Measurements from ENCODE around the gene NRG3. TPM values are rescaled to one million over a fixed set of nuclear protein-coding genes. Genes with fewer than 3 reads are reported as not detected.
A peak's percentile ranks its signal among the peaks of the same experiment; 100 is the strongest.

NRG3 gene
- total and polyA plus RNA-seq, 2 of the 8 experiments (the other 6 are each of a cell fraction or from before 2014, with no cell fraction given): 4.2 to 5.0 TPM

GRCh38 chr10:82742898-82743297 lies 867.9 kb downstream of the NRG3 start:
- Histone ChIP-seq H2BK5ac (ENCODE audit: low read depth, low read length) (0 out of 2 replicates have a peak overlapping the region, but pooled peaks have one; percentile 21), H3K56ac (replicated peaks; ENCODE audit: insufficient read length, low read depth, low read length) (no peak overlapping the region), H2BK20ac (ENCODE audit: low read length) (no peak overlapping the region), H4K5ac (ENCODE audit: insufficient read length, low read depth, low read length) (no peak overlapping the region), H3K79me2 (ENCODE audit: control insufficient read depth in 1 of 2, insufficient read depth in 2 of 2, low read length in 2 of 2) (no peaks in the 10 kb centered on the region), H3K4me3 (ENCODE audit: extremely low read depth in 1 of 4, insufficient read depth in 2 of 4, low read depth in 3 of 4, low read length in 4 of 4) (no peak overlapping the region), H3K9me3 (ENCODE audit: insufficient read depth in 2 of 2, low read depth in 1 of 2, low read length in 1 of 2) (no peaks in the 10 kb centered on the region), H3K14ac (ENCODE audit: insufficient read length) (no peak overlapping the region), H3K4ac (replicated peaks; ENCODE audit: insufficient read length, low read depth, low read length) (no peak overlapping the region), H2BK15ac (ENCODE audit: low read length) (no peak overlapping the region), H3K79me1 (ENCODE audit: low read depth, low read length) (no peaks in the 10 kb centered on the region), H2AFZ (ENCODE audit: low read length) (no peak overlapping the region), H4K8ac (ENCODE audit: extremely low read depth, insufficient read depth, low read length) (no peak overlapping the region), H3K4me1 (replicated peaks in 1 of 4; ENCODE audit: control insufficient read depth in 3 of 4, insufficient read depth in 4 of 4, low read length in 3 of 4) (peaks cover 0 to 9% (median 5%) of the 10 kb centered on the region in 4 experiments; a peak in 4 of 7 replicates), H2BK12ac (ENCODE audit: low read depth, low read length) (0 out of 2 replicates have a peak overlapping the region, but pooled peaks have one; percentile 46), H4K91ac (replicated peaks; ENCODE audit: insufficient read length, low read length) (no peak overlapping the region), H3K18ac (ENCODE audit: extremely low read depth, low read length) (no peak overlapping the region), H2BK120ac (replicated peaks; ENCODE audit: low read depth, low read length) (no peak overlapping the region), H3K4me2 (ENCODE audit: insufficient read depth in 1 of 2, low read depth in 2 of 2, low read length in 2 of 2) (no peak overlapping the region), H3K36me3 (ENCODE audit: control insufficient read depth in 2 of 4, insufficient read depth in 4 of 4, low read length in 3 of 4) (no peaks in the 10 kb centered on the region), H3K9ac (replicated peaks in 1 of 4; ENCODE audit: extremely low read depth in 1 of 4, low read depth in 3 of 4, low read length in 3 of 4) (no peak overlapping the region), H2AK5ac (ENCODE audit: low read depth, low read length) (no peak overlapping the region), H3K23me2 (ENCODE audit: low read depth, low read length) (no peaks in the 10 kb centered on the region; the same call in 1 of the 2 replicates), H3K23ac (ENCODE audit: insufficient read length) (no peak overlapping the region), H3K27me3 (replicated peaks in 1 of 4; ENCODE audit: control insufficient read depth in 3 of 4, extremely low read depth in 1 of 4, insufficient read depth in 3 of 4, low read length in 3 of 4) (no peaks in the 10 kb centered on the region), H3K27ac (ENCODE audit: low read depth, low read length) (no peak overlapping the region), H4K20me1 (replicated peaks in 1 of 2; ENCODE audit: control insufficient read depth in 1 of 2, insufficient read depth in 2 of 2, low read length in 2 of 2) (no peaks in the 10 kb centered on the region)
- ChIA-PET CTCF (ENCODE audit: partially characterized antibody) (interaction anchor here (0.9 to 1.0 kb wide), 3 partner anchors 13 to 1333 kb away, joined by 3 read pairs; no protein-coding TSS in a partner anchor), POLR2A (ENCODE audit: partially characterized antibody) (no interaction called here)
- FAIRE-seq: no peak
- WGBS, 2 experiments (ENCODE audit: extremely low coverage in 1 of 2, insufficient coverage in 1 of 2, insufficient read length in 1 of 2, insufficient replicate concordance in 2 of 2, low coverage in 1 of 2, low lambda C conversion rate in 2 of 2, missing lambda C conversion rate in 1 of 2): 88% methylated on average over 7 of the region's 7 CpGs; no CpG with 5 or more reads in 1 of the 2 experiments
- no peak for DNase-seq (ENCODE audit: low read depth in 1 of 2, low spot score in 2 of 2)
- no peak for TF ChIP-seq SP4 (IDR thresholded peaks at IDR 0.05; ENCODE audit: low read length)
- no peak for TF ChIP-seq TAF1 (IDR thresholded peaks at IDR 0.05; ENCODE audit: low read depth, low read length)
- no peak for TF ChIP-seq ATF3 (IDR thresholded peaks at IDR 0.05; ENCODE audit: insufficient read depth, low read depth, low read length)
- no peak for TF ChIP-seq BACH1 (IDR thresholded peaks at IDR 0.05; ENCODE audit: low read length)
- TF ChIP-seq MAFK (IDR thresholded peaks at IDR 0.05; ENCODE audit: low read depth, low read length): no peak
- TF ChIP-seq CHD2 (IDR thresholded peaks at IDR 0.05; ENCODE audit: low read length): no peak
- no peak for TF ChIP-seq USF2 (IDR thresholded peaks at IDR 0.05; ENCODE audit: low read length)
- TF ChIP-seq FOSL1 (IDR thresholded peaks at IDR 0.05; ENCODE audit: insufficient read depth, low read depth, low read length): no peak
- no peak for TF ChIP-seq RAD21 (IDR thresholded peaks at IDR 0.05 in 1 of 2, conservative IDR thresholded peaks at IDR 0.05 in 1 of 2; ENCODE audit: low read depth in 2 of 2, low read length in 2 of 2)
- no peak for TF ChIP-seq CBX5 (IDR thresholded peaks at IDR 0.05; ENCODE audit: low read depth, low read length)
- TF ChIP-seq ATF2 (IDR thresholded peaks at IDR 0.05; ENCODE audit: low read length): no peak
